Activated naive CD8-positive, alpha-beta T cell treated with anti-CD3 and anti-CD28 coated beads for 36 hours (primary cell): ENCODE results near the gene C2CD2. TPM values are rescaled to one million over a fixed set of nuclear protein-coding genes. Genes with fewer than 3 reads are reported as not detected.

Experiments
- DNase-seq: peaks from one replicate; pipeline ENCODE4 v3.0.0; 2021
- H3K27ac Mint-ChIP-seq: one replicate; pipeline ENCODE4 v1.8.0; 2022; ENCODE audit warnings: mild to moderate bottlenecking, moderate library complexity, mixed read lengths
- H3K27me3 Mint-ChIP-seq: one replicate; pipeline ENCODE4 v1.8.0; 2022; ENCODE audit warnings: mild to moderate bottlenecking, mixed read lengths
- H3K36me3 Mint-ChIP-seq: one replicate; pipeline ENCODE4 v1.8.0; 2021; ENCODE audit warnings: mild to moderate bottlenecking, mixed read lengths
- H3K4me1 Mint-ChIP-seq: one replicate; pipeline ENCODE4 v1.8.0; 2021; ENCODE audit warnings: mixed read lengths
- H3K4me3 Mint-ChIP-seq: one replicate; pipeline ENCODE4 v1.8.0; 2022; ENCODE audit warnings: mild to moderate bottlenecking, moderate library complexity, mixed read lengths
- H3K9me3 Mint-ChIP-seq: one replicate; pipeline ENCODE4 v1.8.0; 2022; ENCODE audit warnings: mixed read lengths
- total RNA-seq, 2 experiments: library from RNA; stranded (reverse); gene quantifications; one replicate each; pipeline ENCODE4 v1.2.3, GENCODE V29; 2021

Gene C2CD2
- total RNA-seq, 2 experiments from 2014 or later: 6.3 to 7.6 TPM

DNA sequence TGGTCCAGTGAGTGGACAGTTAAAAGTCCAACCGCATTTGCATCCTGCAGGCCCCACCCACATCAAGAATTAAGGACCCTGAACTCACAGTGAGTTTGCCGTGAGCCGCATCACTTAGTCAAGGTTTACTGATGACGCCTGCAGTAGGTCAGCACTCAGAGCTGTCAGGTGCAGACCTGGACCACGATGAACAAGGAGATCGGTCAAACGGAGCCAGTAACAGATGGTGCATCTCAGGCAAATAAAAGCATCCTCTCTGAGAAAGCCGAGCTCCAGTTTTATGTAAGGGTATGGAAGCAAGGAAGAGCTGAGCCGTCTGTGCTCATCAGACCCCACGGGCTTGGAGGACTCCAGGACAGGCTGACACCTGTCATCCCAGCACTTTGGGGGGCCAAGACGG is 79.2 kb downstream of the C2CD2 start:
- no peaks in the 10 kb centered on the region for H3K9me3 Mint-ChIP-seq

DNA sequence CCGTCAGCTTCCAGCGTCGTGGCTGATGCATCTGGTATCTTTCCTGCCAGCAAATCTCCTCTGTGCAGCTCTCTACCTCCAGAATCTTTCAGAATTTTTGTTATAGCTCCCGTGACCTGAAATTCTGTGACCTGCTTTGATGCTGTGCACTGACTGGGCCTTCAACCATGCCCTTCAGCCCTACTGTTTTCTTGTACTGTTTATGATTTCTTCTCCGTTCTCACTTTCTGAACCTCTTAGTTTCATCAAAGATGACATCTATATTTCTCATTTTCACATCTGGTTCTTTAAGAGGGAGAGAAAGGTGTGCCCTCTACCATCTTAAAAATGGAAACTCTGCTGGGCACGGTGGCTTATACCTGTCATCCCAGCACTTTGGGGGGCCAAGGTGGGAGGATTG is 80.4 kb downstream of the C2CD2 start:
- no peak overlapping the region for H3K4me3 Mint-ChIP-seq
- H3K4me1 Mint-ChIP-seq: peaks cover 29% of the 10 kb centered on the region
- H3K9me3 Mint-ChIP-seq: no peaks in the 10 kb centered on the region
- H3K27me3 Mint-ChIP-seq: no peaks in the 10 kb centered on the region
- H3K36me3 Mint-ChIP-seq: peaks cover 12% of the 10 kb centered on the region
- DNase-seq: no peak
- H3K27ac Mint-ChIP-seq: no peak overlapping the region

More for the DNA sequence above, 79.2 kb downstream of the C2CD2 start:
- Mint-ChIP-seq H3K4me3 (no peak overlapping the region), H3K4me1 (peaks cover 24% of the 10 kb centered on the region), H3K27me3 (no peaks in the 10 kb centered on the region), H3K36me3 (peaks cover 12% of the 10 kb centered on the region), H3K27ac (no peak overlapping the region)
- DNase-seq: no peak

DNA sequence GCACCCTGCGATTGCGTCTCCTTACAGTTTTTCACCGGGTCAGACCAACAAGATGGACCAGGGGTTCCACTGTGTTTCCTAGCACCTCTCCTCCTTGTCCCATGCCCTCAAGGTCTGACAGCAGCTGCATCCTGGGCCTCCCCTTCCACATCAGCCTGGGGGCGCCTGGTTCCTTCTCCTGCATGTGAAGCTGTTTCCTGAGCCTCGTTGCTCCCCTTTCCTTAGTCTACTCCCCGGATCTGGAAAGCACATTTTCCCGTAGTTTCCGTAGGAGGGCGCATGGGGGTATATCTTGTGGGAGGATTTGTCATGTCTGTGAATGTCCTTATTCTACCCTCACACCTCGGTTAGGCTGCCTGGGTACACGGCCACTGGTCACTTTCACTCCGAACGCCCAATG is 80.8 kb downstream of the C2CD2 start:
- no peak for DNase-seq
- H3K9me3 Mint-ChIP-seq: no peaks in the 10 kb centered on the region
- no peaks in the 10 kb centered on the region for H3K27me3 Mint-ChIP-seq
- H3K27ac Mint-ChIP-seq: no peak overlapping the region
- peaks cover 29% of the 10 kb centered on the region for H3K4me1 Mint-ChIP-seq
- peaks cover 12% of the 10 kb centered on the region for H3K36me3 Mint-ChIP-seq
- no peak overlapping the region for H3K4me3 Mint-ChIP-seq

DNA sequence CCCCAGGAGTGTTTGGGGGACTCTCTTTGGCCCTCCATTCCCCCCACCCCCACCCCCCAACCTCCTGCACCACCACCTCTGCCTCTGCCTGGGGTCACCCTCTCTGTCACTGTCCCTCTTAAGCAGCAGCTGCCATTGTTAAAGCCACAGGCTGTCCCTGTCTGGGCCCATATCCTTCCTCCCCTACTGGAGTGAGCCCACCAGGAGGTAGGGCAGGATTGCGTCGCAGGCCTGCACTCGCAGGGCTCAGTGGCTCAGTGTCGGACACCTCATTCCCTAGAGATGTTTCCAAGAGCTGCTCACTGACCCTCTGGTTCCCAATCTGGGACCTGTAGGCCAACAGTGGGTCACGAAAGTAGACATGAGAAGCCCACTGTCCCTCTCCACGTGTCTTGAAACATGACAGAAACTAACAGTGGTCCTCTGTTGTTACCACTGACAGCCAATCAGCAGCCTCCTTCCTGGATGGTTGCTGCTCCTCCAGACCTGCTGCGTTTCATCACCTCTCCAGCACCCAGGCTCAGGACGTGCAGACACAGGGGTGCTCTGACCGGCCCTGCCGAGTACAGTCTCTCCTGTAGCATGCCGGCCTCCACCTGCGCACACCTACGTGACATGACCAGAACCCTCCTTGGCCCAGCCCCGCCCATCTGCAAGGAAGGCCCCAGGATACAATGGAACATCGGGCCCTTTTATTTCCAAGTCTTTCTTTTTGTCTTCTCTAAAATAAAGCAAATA is 82.4 kb downstream of the C2CD2 start:
- H3K4me1 Mint-ChIP-seq: peaks cover 17% of the 10 kb centered on the region
- no peak for DNase-seq
- no peak overlapping the region for H3K27ac Mint-ChIP-seq
- no peaks in the 10 kb centered on the region for H3K27me3 Mint-ChIP-seq
- H3K36me3 Mint-ChIP-seq: peaks cover under 1% of the 10 kb centered on the region
- no peaks in the 10 kb centered on the region for H3K9me3 Mint-ChIP-seq
- H3K4me3 Mint-ChIP-seq: no peak overlapping the region

DNA sequence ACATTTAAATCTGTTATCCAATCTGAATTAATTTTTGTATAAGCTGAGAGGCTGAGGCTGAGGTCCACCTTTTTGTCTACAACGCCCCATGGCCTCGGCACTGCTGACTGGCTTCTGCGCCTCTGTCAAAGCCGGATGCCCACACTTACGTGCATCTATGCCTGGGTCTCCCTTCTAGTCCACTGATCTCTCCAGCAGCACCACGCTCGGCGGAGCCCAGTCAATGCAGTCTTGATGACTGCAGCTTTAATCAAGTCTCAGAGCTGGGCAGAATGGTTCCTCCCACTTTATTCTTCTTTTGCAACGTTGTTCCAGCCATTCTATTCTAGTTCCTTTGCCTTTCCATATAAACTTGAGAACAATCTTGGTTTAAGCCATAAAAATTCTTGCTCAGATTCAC is 84.0 kb downstream of the C2CD2 start:
- Mint-ChIP-seq H3K27me3 (no peaks in the 10 kb centered on the region), H3K4me1 (peaks cover 21% of the 10 kb centered on the region), H3K36me3 (peaks cover 3% of the 10 kb centered on the region), H3K27ac (no peak overlapping the region), H3K9me3 (no peaks in the 10 kb centered on the region), H3K4me3 (no peak overlapping the region)
- no peak for DNase-seq

DNA sequence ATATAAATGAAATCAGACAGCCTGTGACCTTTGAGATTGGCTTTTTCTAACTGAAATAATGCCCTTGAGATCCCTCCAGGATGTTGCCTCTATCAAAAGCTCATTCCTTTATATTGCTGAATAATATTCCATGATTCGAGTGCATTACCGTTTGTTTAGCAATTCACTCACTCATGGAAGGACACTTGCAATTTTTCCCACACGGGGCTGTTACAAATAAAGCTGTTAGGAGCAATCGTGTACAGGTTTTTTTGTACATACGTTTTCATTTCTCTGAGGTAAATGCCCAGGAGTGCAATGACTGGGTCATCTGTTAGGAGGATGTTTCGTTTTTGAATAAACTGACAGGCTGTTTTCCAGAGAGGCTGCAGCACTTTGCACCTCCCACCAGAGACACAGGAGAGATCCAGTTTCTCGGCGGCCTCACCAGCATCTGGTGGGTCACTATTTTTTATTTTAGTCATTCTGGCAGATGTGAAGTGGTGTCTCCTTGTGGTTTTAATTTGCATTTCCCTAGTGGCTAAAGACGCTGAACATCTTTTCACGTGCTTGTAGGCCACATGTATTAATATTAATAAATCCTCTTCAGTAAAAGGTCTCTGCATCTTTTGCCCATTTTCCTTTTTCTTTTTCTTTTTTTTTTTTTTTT is 85.6 kb downstream of the C2CD2 start:
- Mint-ChIP-seq H3K27me3 (no peaks in the 10 kb centered on the region), H3K4me3 (no peak overlapping the region), H3K27ac (no peak overlapping the region), H3K9me3 (no peaks in the 10 kb centered on the region), H3K36me3 (peaks cover 3% of the 10 kb centered on the region), H3K4me1 (peaks cover 22% of the 10 kb centered on the region)
- no peak for DNase-seq

DNA sequence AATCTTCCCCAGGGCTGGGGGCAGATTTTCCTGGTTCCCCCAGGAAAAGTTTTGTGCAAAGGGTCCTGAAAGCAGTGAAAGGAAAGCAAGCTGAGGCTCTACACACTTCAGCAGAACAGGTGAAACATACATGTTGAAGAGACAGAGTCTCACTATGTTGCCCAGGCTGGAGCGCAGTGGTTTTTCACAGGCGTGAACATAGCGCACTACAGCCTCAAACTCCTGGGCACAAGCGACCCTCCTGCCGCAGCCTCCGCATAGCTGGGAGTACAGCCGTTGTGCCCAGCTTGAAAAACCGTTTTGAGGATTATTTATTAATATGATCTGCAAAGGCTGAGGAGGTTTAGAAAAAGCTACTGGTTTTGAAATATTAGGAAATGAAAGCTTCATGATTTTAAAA is 86.5 kb downstream of the C2CD2 start:
- no peaks in the 10 kb centered on the region for H3K27me3 Mint-ChIP-seq
- peaks cover 3% of the 10 kb centered on the region for H3K36me3 Mint-ChIP-seq

DNA sequence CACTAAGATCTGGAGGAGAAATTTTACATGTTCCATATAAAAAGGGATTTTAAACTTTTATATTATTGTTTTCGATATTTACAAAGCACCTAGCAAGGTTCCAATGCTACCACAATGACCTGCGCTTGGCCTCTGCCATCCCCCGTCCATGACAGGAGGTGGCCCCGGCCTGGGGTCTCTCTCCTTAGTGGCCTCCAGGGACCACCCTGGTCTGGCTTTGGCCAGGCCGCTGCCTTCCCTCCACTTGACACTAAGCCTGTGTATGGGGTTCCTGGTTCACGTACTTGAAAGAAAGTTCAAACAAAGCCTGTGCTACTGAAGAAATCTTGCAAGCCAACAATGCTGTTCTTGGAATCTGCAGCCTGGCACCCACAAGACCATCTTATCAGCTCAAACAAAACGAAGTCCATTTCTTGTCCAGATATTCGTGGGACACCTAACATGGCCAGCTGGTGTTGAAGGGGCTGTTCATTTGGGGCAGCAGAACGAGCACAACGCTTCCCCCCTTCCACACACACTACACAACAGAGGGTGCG is 87.5 kb downstream of the C2CD2 start:
- H3K9me3 Mint-ChIP-seq: no peaks in the 10 kb centered on the region
- H3K27ac Mint-ChIP-seq: no peak overlapping the region
- H3K36me3 Mint-ChIP-seq: peaks cover 3% of the 10 kb centered on the region
- no peaks in the 10 kb centered on the region for H3K27me3 Mint-ChIP-seq
- peaks cover 20% of the 10 kb centered on the region for H3K4me1 Mint-ChIP-seq
- DNase-seq: no peak
- H3K4me3 Mint-ChIP-seq: no peak overlapping the region

More for the DNA sequence above, 86.5 kb downstream of the C2CD2 start:
- peaks cover 23% of the 10 kb centered on the region for H3K4me1 Mint-ChIP-seq
- no peak overlapping the region for H3K27ac Mint-ChIP-seq
- H3K9me3 Mint-ChIP-seq: no peaks in the 10 kb centered on the region
- H3K4me3 Mint-ChIP-seq: no peak overlapping the region
- DNase-seq: no peak

DNA sequence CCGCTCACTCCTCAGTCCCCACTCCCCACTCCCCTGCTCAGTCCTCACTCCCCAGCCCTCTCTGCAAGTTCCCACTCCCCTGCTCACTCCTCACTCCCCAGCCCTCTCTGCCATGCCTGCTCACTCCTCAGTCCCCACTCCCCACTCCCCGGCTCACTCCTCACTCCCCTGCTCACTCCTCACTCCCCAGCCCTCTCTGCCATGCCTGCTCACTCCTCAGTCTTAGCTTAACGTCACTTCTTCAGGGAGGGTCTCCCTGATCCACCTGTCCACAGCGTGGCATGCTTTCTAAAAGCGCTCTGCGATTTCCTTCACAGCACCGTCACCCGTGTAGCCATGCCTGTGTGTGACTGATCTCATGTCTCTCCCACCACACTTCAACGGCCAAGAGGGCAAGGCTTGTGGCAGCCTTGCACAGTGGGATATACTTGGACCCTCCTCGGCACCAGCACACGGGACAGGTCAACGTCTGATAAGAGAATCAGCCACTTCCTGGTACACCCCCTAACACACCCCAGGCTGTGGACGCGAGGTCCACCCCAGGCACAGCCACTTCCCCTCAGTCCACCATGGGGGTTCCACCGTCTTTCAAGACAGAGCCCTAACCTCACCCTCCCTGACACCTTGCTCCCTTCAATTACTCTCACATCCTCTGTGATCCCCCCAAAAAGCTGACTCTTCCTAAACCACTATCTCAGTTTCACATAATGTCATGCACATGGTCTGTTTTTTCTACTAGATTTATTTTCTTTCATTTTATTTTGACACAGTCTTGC is 88.6 kb downstream of the C2CD2 start:
- H3K4me1 Mint-ChIP-seq: peaks cover 20% of the 10 kb centered on the region
- peak overlapping the region; percentile 38 for H3K27ac Mint-ChIP-seq
- H3K27me3 Mint-ChIP-seq: no peaks in the 10 kb centered on the region
- no peaks in the 10 kb centered on the region for H3K9me3 Mint-ChIP-seq
- H3K4me3 Mint-ChIP-seq: no peak overlapping the region
- peaks cover 3% of the 10 kb centered on the region for H3K36me3 Mint-ChIP-seq
- peak; percentile 15 for DNase-seq

DNA sequence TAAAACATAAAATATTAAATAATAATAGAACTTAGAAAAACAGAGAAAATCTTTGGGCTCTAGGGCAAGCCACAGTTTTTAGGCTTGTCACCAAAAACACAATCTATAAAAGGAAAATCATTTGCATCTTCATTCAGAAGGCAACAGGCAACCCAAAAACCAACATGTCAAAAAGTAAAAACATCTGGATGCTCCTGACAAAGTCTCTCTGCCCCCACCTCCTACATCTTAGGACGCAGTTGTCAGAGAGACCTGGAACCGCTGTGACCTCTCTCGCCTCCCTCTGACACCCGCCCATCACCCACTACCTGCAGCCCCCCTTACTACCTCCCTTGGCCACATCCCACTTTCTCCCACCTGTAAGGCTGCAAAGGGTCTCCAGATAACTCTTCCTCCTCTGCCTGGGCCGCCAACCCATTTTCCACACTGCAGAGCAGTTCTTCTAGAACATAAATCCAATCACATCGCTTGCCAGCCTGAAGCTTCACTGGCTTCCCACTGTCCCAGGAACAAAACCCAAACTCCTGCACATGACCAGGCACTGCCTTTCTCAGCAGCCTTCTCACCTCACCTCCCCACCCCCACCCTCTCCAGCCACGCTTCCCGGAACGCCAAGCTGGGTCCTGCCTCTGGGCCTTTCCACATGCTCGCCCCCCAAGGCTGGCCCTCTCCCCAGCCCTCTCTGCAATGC is 89.4 kb downstream of the C2CD2 start:
- no peaks in the 10 kb centered on the region for H3K9me3 Mint-ChIP-seq
- no peak for DNase-seq
- peaks cover 20% of the 10 kb centered on the region for H3K4me1 Mint-ChIP-seq
- H3K36me3 Mint-ChIP-seq: peaks cover 3% of the 10 kb centered on the region
- no peak overlapping the region for H3K4me3 Mint-ChIP-seq
- H3K27me3 Mint-ChIP-seq: no peaks in the 10 kb centered on the region
- no peak overlapping the region for H3K27ac Mint-ChIP-seq

DNA sequence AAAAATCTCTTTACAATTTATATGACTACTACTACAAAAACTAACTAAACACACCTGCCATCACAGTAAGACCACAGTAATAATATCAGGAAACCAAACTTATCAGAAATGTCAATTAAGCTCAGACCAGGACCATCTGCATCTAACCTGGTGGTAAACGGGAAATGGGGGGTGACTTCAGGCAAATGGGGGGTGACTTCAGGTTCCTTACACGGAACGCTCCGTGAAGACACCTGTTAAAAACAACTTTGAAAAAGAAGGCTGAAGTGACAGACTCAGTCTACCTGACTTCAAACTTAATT is 90.4 kb downstream of the C2CD2 start:
- Mint-ChIP-seq H3K4me1 (peaks cover 16% of the 10 kb centered on the region), H3K27ac (no peak overlapping the region), H3K4me3 (no peak overlapping the region), H3K27me3 (no peaks in the 10 kb centered on the region), H3K36me3 (peaks cover 3% of the 10 kb centered on the region), H3K9me3 (no peaks in the 10 kb centered on the region)
- no peak for DNase-seq

DNA sequence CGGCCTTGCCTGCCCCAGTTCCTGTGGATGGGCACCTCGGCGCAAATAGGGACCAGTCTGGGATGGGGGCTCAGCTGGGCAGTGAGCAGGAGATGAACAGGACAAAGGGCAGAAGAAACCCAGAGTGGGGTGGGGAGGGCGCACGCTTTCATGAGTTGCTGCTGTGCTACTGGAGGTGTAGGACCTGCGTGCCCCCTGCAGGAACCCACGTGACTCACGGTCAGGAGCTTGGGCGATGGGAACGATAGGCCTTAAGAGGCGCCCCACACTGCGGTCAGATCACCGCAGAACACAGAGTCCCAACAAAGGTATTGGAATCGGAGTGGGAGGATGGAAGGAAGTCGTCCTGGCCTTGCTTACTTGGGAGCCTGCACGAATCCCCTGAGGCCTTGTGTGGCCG is 91.8 kb downstream of the C2CD2 start:
- Mint-ChIP-seq H3K9me3 (no peaks in the 10 kb centered on the region), H3K4me1 (peaks cover 16% of the 10 kb centered on the region), H3K27me3 (no peaks in the 10 kb centered on the region), H3K36me3 (peaks cover 3% of the 10 kb centered on the region), H3K4me3 (no peak overlapping the region), H3K27ac (no peak overlapping the region)
- DNase-seq: no peak

DNA sequence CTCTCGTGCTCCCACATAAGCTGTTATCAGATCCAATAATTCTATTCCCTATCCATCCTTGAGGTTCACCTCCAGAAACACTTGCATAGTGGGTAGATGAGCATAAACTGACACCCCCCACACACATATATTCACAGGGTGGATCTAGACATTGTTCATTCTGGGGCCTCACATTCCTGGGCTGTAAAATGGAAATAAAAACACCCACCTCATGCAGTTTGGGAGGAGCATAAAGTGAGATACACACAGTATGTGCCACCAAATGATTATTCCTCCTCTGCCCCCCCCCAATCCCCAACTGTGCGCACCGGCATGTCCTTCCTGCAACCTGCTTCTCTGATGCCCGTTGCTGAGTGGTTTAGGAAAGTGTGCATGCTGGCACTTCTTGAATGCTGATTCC is 92.6 kb downstream of the C2CD2 start:
- Mint-ChIP-seq H3K27me3 (no peaks in the 10 kb centered on the region), H3K27ac (no peak overlapping the region), H3K9me3 (no peaks in the 10 kb centered on the region), H3K4me1 (peaks cover 16% of the 10 kb centered on the region), H3K4me3 (no peak overlapping the region), H3K36me3 (peaks cover 3% of the 10 kb centered on the region)
- DNase-seq: no peak

DNA sequence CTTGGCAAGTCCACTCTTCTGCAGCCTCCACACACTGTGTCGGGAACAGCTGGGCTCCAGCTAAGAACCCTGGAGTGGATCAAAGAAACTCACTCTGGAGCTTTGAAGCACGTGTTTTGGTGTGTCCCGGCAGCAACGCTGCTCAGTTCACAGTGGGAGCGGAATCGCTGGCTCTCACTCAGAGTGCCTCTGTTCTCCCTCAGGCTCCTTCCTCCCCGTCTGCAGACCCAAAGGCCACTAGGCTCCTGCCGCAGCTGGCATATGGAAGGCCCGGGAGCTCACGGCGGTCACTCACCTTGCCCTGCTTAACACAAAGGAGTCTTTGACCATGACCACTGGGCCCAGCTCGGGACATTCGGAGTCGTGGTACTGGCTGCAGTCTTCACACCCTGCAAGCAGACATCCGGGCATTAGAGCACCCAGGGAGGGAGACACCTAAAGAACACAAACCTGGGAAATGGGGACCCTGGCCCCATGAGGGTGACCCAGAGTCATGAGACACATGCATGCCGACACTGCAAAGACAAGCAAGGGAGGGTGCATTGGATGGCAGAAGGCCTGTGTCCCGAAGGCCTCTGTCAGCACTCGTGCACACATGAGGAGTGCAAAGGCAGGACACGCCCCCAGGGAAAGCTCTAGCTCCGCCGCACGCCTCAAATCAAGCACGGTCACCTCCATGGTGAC is 94.4 kb downstream of the C2CD2 start:
- H3K4me3 Mint-ChIP-seq: no peak overlapping the region
- H3K9me3 Mint-ChIP-seq: no peaks in the 10 kb centered on the region
- no peak overlapping the region for H3K27ac Mint-ChIP-seq
- H3K4me1 Mint-ChIP-seq: peaks cover 4% of the 10 kb centered on the region
- H3K27me3 Mint-ChIP-seq: no peaks in the 10 kb centered on the region
- peaks cover 4% of the 10 kb centered on the region for H3K36me3 Mint-ChIP-seq
- DNase-seq: no peak
